Esophagus muscularis mucosa (tissue), 4 donors: ENCODE measurements around the gene SREK1IP1. TPM values are rescaled to one million over a fixed set of nuclear protein-coding genes. Genes with fewer than 3 reads are reported as not detected.

Source experiments
- DNase-seq: peaks from one replicate; pipeline ENCODE4 v3.0.0-alpha.2; 2017; ENCODE audit errors: extremely low spot score
- H3K27ac ChIP-seq, 4 donors: fragments of 200-600 bp; sonication (generic); replicated peaks in 1 of 4; 1 replicate in 3 of 4; 2 replicates in 1 of 4; pipeline ENCODE4 v1.5.1; 2016 to 2019; ENCODE audit warnings: mild to moderate bottlenecking in 1 of 4
- H3K27me3 ChIP-seq, 4 donors: fragments of 200-600 bp; sonication (generic); one replicate each; pipeline versions ENCODE4 v1.5.1 to v1.6.0; 2016 to 2019
- H3K36me3 ChIP-seq, 4 donors: fragments of 200-600 bp; sonication (generic); one replicate each; pipeline ENCODE4 v1.5.1; 2016 to 2019
- H3K4me1 ChIP-seq, 4 donors: fragments of 200-600 bp; sonication (generic); one replicate each; pipeline ENCODE4 v1.5.1; 2016 to 2019
- H3K4me3 ChIP-seq, 4 donors: fragments of 200-600 bp; sonication (generic); 1 replicate in 2 of 4; 2 replicates in 2 of 4; pipeline ENCODE4 v1.5.1; 2016 to 2019; ENCODE audit warnings: mild to moderate bottlenecking in 4 of 4, moderate library complexity in 1 of 4
- H3K9me3 ChIP-seq, 4 donors: fragments of 200-600 bp; sonication (generic); 1 replicate in 3 of 4; 2 replicates in 1 of 4; pipeline ENCODE4 v1.5.1; 2016 to 2019
- EP300 ChIP-seq: sonication (generic); formaldehyde crosslinking; IDR thresholded peaks from one replicate; pipeline ENCODE4 v1.6.1; 2017; ENCODE audit warnings: antibody characterized with exemption
- POLR2A ChIP-seq: fragments of 450-650 bp; IDR thresholded peaks from one replicate; pipeline ENCODE4 v1.6.1; 2017; ENCODE audit warnings: antibody characterized with exemption, moderate library complexity, mild to moderate bottlenecking, low read depth
- POLR2AphosphoS5 ChIP-seq, 2 donors: sonication (generic); formaldehyde crosslinking; IDR thresholded peaks; one replicate each; pipeline ENCODE4 v1.6.1; 2017; ENCODE audit warnings: antibody characterized with exemption in 2 of 2
- WGBS: methylation state at CpG from one replicate; pipeline ENCODE4 v1.1.5; 2018; 5-methylcytosine and 5-hydroxymethylcytosine counted together
- intact Hi-C: fragments of 100-400 bp; cut with DNase I; formaldehyde crosslinking; loops from one replicate; pipeline ENCODE4 v1.15.1; 2023
- total RNA-seq, 4 donors: library from RNA; depleted of rRNA; stranded (reverse); fragments of >200 nt; gene quantifications; one replicate each; pipeline versions ENCODE4 v1.1.0 to v1.2.1, GENCODE V29; 2016
- TF ChIP-seq, protein P1 (sequence below), 3 experiments: fragments of 200-600 bp in 2 of 3; fragments of 450-650 bp in 1 of 3; sonication (generic) in 2 of 3; IDR thresholded peaks; one replicate each; pipeline ENCODE4 v1.5.1; 2017 to 2019; ENCODE audit warnings: antibody characterized with exemption in 3 of 3, mild to moderate bottlenecking in 2 of 3, moderate library complexity in 1 of 3

Gene SREK1IP1
- total RNA-seq, 4 donors from 2014 or later = 10.7 to 17.4 (median 11.0) TPM

DNA sequence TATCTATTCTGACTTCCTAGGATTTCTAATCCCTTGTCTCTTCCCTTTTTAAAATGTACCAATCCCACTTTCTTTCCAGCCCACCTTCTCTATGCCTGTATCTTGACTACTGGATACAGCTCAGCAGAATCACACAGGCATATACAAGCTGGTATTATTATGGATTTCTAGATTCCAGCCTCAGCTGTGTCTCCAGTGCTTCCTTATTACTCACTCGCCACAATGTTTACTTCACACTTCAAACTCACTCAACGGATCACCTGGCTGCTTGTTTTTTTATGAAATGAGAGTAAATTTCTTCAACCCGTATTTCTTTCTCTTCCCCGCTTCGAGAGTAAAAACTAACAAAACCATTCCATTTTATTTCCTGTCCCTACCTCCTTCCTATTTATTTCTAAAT lies 39.0 kb upstream of the SREK1IP1 start:
- H3K9me3 ChIP-seq = no peaks in the 10 kb centered on the region
- no peaks in the 10 kb centered on the region for H3K4me1 ChIP-seq
- intact Hi-C loops = no loop called here
- no peak overlapping the region for H3K27ac ChIP-seq
- peaks cover 4 to 25% (median 18%) of the 10 kb centered on the region in 4 donors for H3K36me3 ChIP-seq
- H3K4me3 ChIP-seq = no peak overlapping the region
- WGBS = 68% methylated on average over 5 of the region's 5 CpGs
- TF ChIP-seq EP300 (no peak), POLR2AphosphoS5 (IDR thresholded peaks at IDR 0.05) (no peak), POLR2A (no peak)
- TF ChIP-seq, protein P1, sequence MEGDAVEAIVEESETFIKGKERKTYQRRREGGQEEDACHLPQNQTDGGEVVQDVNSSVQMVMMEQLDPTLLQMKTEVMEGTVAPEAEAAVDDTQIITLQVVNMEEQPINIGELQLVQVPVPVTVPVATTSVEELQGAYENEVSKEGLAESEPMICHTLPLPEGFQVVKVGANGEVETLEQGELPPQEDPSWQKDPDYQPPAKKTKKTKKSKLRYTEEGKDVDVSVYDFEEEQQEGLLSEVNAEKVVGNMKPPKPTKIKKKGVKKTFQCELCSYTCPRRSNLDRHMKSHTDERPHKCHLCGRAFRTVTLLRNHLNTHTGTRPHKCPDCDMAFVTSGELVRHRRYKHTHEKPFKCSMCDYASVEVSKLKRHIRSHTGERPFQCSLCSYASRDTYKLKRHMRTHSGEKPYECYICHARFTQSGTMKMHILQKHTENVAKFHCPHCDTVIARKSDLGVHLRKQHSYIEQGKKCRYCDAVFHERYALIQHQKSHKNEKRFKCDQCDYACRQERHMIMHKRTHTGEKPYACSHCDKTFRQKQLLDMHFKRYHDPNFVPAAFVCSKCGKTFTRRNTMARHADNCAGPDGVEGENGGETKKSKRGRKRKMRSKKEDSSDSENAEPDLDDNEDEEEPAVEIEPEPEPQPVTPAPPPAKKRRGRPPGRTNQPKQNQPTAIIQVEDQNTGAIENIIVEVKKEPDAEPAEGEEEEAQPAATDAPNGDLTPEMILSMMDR (IDR thresholded peaks at IDR 0.05) = no peak
- DNase-seq = no peak
- H3K27me3 ChIP-seq = no peaks in the 10 kb centered on the region

DNA sequence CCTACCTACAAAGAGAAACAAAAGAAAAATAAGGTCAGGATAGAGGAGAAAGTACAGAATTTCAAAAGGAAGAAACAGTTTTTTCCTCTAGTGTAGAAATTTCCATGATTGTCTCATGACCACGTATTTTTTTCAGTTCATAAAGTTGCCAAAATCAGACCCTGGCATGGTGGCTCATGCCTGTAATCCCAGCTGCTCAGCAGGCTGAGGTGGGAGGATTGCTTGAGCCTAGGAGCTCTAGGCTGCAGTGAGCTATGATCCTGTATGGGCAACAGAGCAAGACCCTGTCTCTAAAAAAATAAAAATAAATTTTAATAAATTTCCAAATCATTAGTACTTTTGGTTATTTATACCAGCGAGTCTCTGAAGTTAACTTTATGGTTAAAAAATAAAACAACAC lies 38.0 kb upstream of the SREK1IP1 start:
- intact Hi-C loops = no loop called here
- Histone ChIP-seq H3K27me3 (no peaks in the 10 kb centered on the region), H3K4me3 (no peak overlapping the region)

DNA sequence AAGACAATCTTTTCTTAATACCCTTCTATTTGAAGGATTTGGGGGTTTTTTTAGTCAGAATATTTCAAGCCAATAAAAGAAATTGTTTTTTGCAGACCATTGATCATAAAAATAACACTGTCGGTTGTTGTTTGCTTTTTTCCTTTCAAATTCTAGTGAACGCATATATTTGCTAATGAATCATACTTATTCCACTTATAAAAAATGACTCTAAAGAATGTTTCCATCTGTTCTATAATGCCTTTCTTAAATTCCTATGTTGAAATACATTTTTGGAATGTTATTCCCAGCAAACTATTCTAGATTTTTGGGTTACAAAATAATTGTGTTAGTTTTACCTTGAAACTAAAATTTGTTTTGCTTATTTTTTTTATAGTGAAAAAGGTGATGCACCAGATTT lies 32.4 kb upstream of the SREK1IP1 start:
- Histone ChIP-seq H3K4me1 (no peaks in the 10 kb centered on the region), H3K4me3 (no peak overlapping the region), H3K36me3 (peaks cover 4 to 44% (median 21%) of the 10 kb centered on the region in 4 donors), H3K9me3 (no peaks in the 10 kb centered on the region), H3K27me3 (no peaks in the 10 kb centered on the region), H3K27ac (no peak overlapping the region)
- WGBS = 86% methylated on average over 2 of the region's 2 CpGs
- TF ChIP-seq EP300 (no peak), POLR2AphosphoS5 (IDR thresholded peaks at IDR 0.05) (no peak), POLR2A (no peak)
- DNase-seq = no peak
- intact Hi-C loops = no loop called here

More for the DNA sequence above, 38.0 kb upstream of the SREK1IP1 start:
- Histone ChIP-seq H3K9me3 (no peaks in the 10 kb centered on the region), H3K36me3 (peaks cover 4 to 32% (median 20%) of the 10 kb centered on the region in 4 donors), H3K4me1 (no peaks in the 10 kb centered on the region), H3K27ac (no peak overlapping the region)
- TF ChIP-seq POLR2AphosphoS5 (IDR thresholded peaks at IDR 0.05) = no peak
- TF ChIP-seq, protein P1 (IDR thresholded peaks at IDR 0.05) = no peak
- TF ChIP-seq POLR2A = no peak
- no peak for TF ChIP-seq EP300
- 79% methylated on average over 2 of the region's 2 CpGs for WGBS
- DNase-seq = no peak

DNA sequence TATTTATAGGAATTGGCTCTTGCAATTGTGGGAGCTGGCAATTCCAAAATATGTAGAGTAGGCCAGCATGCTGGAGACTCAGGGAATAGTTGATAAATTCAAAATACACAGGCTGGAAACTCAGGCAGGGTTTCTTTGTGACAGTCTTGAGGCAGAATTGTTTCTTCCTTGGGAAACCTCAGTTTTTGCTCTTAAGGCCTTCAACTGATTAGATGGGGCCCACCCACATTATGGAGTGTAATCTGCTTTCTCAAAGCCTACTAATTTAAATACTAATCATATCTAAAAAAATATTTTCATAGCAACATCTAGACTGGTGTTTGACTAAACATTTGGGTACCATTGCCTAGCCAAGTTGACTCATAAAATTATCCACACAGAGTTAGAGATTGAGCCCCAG lies 27.8 kb upstream of the SREK1IP1 start:
- H3K4me1 ChIP-seq = no peaks in the 10 kb centered on the region
- H3K36me3 ChIP-seq = peaks cover 0 to 16% (median 6%) of the 10 kb centered on the region in 4 donors
- H3K27ac ChIP-seq = no peak overlapping the region
- H3K9me3 ChIP-seq = no peaks in the 10 kb centered on the region
- no peak overlapping the region for H3K4me3 ChIP-seq
- DNase-seq = no peak
- H3K27me3 ChIP-seq = no peaks in the 10 kb centered on the region
- intact Hi-C loops = no loop called here
- TF ChIP-seq POLR2AphosphoS5 (IDR thresholded peaks at IDR 0.05) = no peak
- no peak for TF ChIP-seq EP300
- TF ChIP-seq POLR2A = no peak
- TF ChIP-seq, protein P1 (IDR thresholded peaks at IDR 0.05) = no peak

DNA sequence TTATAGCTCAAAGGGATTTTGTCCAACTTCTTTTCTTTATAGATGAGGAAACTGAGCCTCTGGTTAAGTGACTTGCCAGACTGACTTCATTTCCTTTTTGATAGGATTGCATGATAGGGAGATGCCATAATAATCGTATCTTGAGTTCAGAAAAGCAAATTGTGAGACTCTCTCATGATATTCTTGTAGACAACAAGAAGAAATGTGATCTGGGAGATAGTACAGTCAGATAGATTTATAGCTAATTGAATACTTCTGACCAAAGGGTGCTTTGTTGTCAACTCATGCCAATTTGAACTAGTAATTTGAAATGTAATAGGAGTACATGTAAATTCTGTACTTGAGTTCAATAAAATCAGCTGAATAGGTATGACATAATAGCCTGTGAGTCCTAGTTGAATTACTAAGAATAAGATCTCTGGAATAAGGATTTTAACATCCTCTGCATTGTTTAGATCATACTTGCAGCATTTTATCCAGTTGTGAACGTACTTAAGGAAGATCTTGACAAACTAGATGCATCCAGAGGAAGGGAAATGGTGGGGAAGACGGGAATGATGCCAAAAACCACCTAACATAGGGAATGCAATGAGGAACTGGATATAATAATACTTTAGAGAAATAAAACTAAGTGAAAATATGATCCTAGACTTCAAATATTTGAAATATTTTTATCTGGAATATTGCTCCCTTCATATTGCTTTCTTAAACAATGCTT lies 25.7 kb upstream of the SREK1IP1 start:
- no peak overlapping the region for H3K27ac ChIP-seq
- peaks cover 0 to 15% (median 2%) of the 10 kb centered on the region in 4 donors for H3K36me3 ChIP-seq
- no peak for DNase-seq
- WGBS = 75% methylated on average over 3 of the region's 3 CpGs
- intact Hi-C loops = no loop called here
- no peak overlapping the region for H3K4me3 ChIP-seq
- H3K9me3 ChIP-seq = no peaks in the 10 kb centered on the region
- no peaks in the 10 kb centered on the region for H3K4me1 ChIP-seq
- no peaks in the 10 kb centered on the region for H3K27me3 ChIP-seq
- TF ChIP-seq EP300 (no peak), POLR2A (no peak), POLR2AphosphoS5 (IDR thresholded peaks at IDR 0.05) (no peak)
- TF ChIP-seq, protein P1 (IDR thresholded peaks at IDR 0.05) = no peak
